Measurements from ENCODE around the gene OR1N2.
"Not testable (repeated sequence)": the region's sequence is repeated elsewhere in the genome, so short reads cannot be mapped to it uniquely, and the experiment has no call there.

The OR1N2 gene

GRCh38 chr9:122519376-122519775 lies 33.5 kb upstream of the OR1N2 start:
- no peak for TF ChIP-seq CTCF (IDR thresholded peaks at IDR 0.05; ENCODE audit: low read depth, low read length, missing control alignments)
- Histone ChIP-seq H3K36me3 (replicated peaks) (no peaks in the 10 kb centered on the region), H3K4me3 (ENCODE audit: low read depth, low read length) (no peak overlapping the region), H3K27ac (no peak overlapping the region), H3K27me3 (replicated peaks) (no peaks in the 10 kb centered on the region)
- in situ Hi-C loops (cut with HindIII; ENCODE audit: low pct_ligation_motif_present, low sequenced_read_pairs): no loop called here
- DNase-seq: no peak

GRCh38 chr9:122526602-122527001 lies 26.3 kb upstream of the OR1N2 start:
- Histone ChIP-seq H3K36me3 (replicated peaks) (no peaks in the 10 kb centered on the region), H3K4me3 (ENCODE audit: low read depth, low read length) (no peak overlapping the region), H3K27ac (no peak overlapping the region), H3K27me3 (replicated peaks) (no peaks in the 10 kb centered on the region)
- no peak for DNase-seq
- no peak for TF ChIP-seq CTCF (IDR thresholded peaks at IDR 0.05; ENCODE audit: low read depth, low read length, missing control alignments)
- in situ Hi-C loops (cut with HindIII; ENCODE audit: low pct_ligation_motif_present, low sequenced_read_pairs): no loop called here

- Histone ChIP-seq H3K4me3 (ENCODE audit: low read depth, low read length) (no peak within 1 kb of the TSS), H3K27ac (no peak within 1 kb of the TSS), H3K27me3 (replicated peaks) (no peaks in the 10 kb centered on the region), H3K36me3 (replicated peaks) (no peaks in the 10 kb centered on the region)
- in situ Hi-C loops (cut with HindIII; ENCODE audit: low pct_ligation_motif_present, low sequenced_read_pairs): no loop called here
- DNase-seq: no peak
- no peak for TF ChIP-seq CTCF (IDR thresholded peaks at IDR 0.05; ENCODE audit: low read depth, low read length, missing control alignments)
Observed at GRCh38 chr9:122527193-122527592, 25.7 kb upstream of the OR1N2 start, which contains the start of gene OR1N1. TSS of gene OR1N1 (minus strand) at chr9:122527293. CDS start at chr9:122527293, 0 bp downstream.

GRCh38 chr9:122531157-122531556 lies 21.8 kb upstream of the OR1N2 start:
- H3K36me3 ChIP-seq (replicated peaks); H3K4me3 ChIP-seq (ENCODE audit: low read depth, low read length); in situ Hi-C loops (cut with HindIII; ENCODE audit: low pct_ligation_motif_present, low sequenced_read_pairs); DNase-seq; H3K27ac ChIP-seq; H3K27me3 ChIP-seq (replicated peaks): not testable (repeated sequence)

- Histone ChIP-seq H3K27ac (no peak overlapping the region), H3K36me3 (replicated peaks) (no peaks in the 10 kb centered on the region), H3K27me3 (replicated peaks) (no peaks in the 10 kb centered on the region), H3K4me3 (ENCODE audit: low read depth, low read length) (no peak overlapping the region)
- no peak for TF ChIP-seq CTCF (IDR thresholded peaks at IDR 0.05; ENCODE audit: low read depth, low read length, missing control alignments)
- no peak for DNase-seq
- in situ Hi-C loops (cut with HindIII; ENCODE audit: low pct_ligation_motif_present, low sequenced_read_pairs): no loop called here
Observed at GRCh38 chr9:122536134-122536533, 16.8 kb upstream of the OR1N2 start.

GRCh38 chr9:122537066-122537465 lies 15.8 kb upstream of the OR1N2 start:
- DNase-seq; H3K36me3 ChIP-seq (replicated peaks); H3K27ac ChIP-seq; H3K27me3 ChIP-seq (replicated peaks); H3K4me3 ChIP-seq (ENCODE audit: low read depth, low read length); in situ Hi-C loops (cut with HindIII; ENCODE audit: low pct_ligation_motif_present, low sequenced_read_pairs): not testable (repeated sequence)

GRCh38 chr9:122538757-122539156 lies 14.2 kb upstream of the OR1N2 start:
- H3K27ac ChIP-seq: no peak overlapping the region
- no peak overlapping the region for H3K4me3 ChIP-seq (ENCODE audit: low read depth, low read length)
- no peaks in the 10 kb centered on the region for H3K36me3 ChIP-seq (replicated peaks)
- TF ChIP-seq CTCF (IDR thresholded peaks at IDR 0.05; ENCODE audit: low read depth, low read length, missing control alignments): no peak
- DNase-seq: no peak
- no peaks in the 10 kb centered on the region for H3K27me3 ChIP-seq (replicated peaks)
- in situ Hi-C loops (cut with HindIII; ENCODE audit: low pct_ligation_motif_present, low sequenced_read_pairs): no loop called here

Data from brain microvascular endothelial cell (primary cell).